ENCODE measurements around the gene ERCC4. TPM values are rescaled to one million over a fixed set of nuclear protein-coding genes. Genes with fewer than 3 reads are reported as not detected.
A peak's percentile ranks its signal among the peaks of the same experiment; 100 is the strongest.

Gene ERCC4
- total RNA-seq, 1 donor from 2014 or later, result 13.9 TPM

- Histone ChIP-seq H4K20me1 (ENCODE audit: insufficient read depth, low read length) (no peaks in the 10 kb centered on the region), H3K4me1 (ENCODE audit: insufficient read depth, low read length) (no peaks in the 10 kb centered on the region), H3K27me3 (ENCODE audit: insufficient read depth, low read length) (no peaks in the 10 kb centered on the region), H3K4me3 (ENCODE audit: insufficient read depth, low read depth, low read length) (no peak overlapping the region), H3K79me2 (ENCODE audit: insufficient read depth, low read length) (no peaks in the 10 kb centered on the region), H2AFZ (ENCODE audit: low read depth, low read length) (no peak overlapping the region), H3K9me3 (ENCODE audit: insufficient read depth, low read depth, low read length) (no peaks in the 10 kb centered on the region), H3K36me3 (ENCODE audit: insufficient read depth, low read length) (no peaks in the 10 kb centered on the region), H3K9ac (ENCODE audit: low read length) (no peak overlapping the region), H3K27ac (ENCODE audit: low read depth, low read length) (no peak overlapping the region), H3K4me2 (ENCODE audit: low read length) (no peak overlapping the region)
- Mint-ChIP-seq H3K4me3 (ENCODE audit: unreplicated experiment) (no peak overlapping the region), H3K27me3 (ENCODE audit: low read depth, unreplicated experiment) (peaks cover 8% of the 10 kb centered on the region), H3K9me3 (ENCODE audit: unreplicated experiment) (no peaks in the 10 kb centered on the region), H3K27ac (ENCODE audit: unreplicated experiment) (no peak overlapping the region), H3K36me3 (ENCODE audit: low read depth, unreplicated experiment) (no peaks in the 10 kb centered on the region), H3K4me1 (ENCODE audit: low read depth, unreplicated experiment) (no peaks in the 10 kb centered on the region)
- FAIRE-seq (no peak), DNase-seq (ENCODE audit: low read depth) (no peak)
- TF ChIP-seq CTCF (IDR thresholded peaks at IDR 0.05; ENCODE audit: insufficient read depth, low read depth, low read length), result no peak
- no peak for TF ChIP-seq EZH2 (IDR thresholded peaks at IDR 0.05; ENCODE audit: insufficient read depth, low read length)
These were observed 44.2 kb upstream of the ERCC4 start for GRCh38 chr16:13875614-13876284.

- TF ChIP-seq EZH2 (IDR thresholded peaks at IDR 0.05; ENCODE audit: insufficient read depth, low read length) (no peak), CTCF (IDR thresholded peaks at IDR 0.05; ENCODE audit: insufficient read depth, low read depth, low read length) (no peak)
- Histone ChIP-seq H3K9ac (ENCODE audit: low read length) (no peak overlapping the region), H3K4me2 (ENCODE audit: low read length) (peak overlapping the region; percentile 39), H3K79me2 (ENCODE audit: insufficient read depth, low read length) (no peaks in the 10 kb centered on the region), H3K27ac (ENCODE audit: low read depth, low read length) (no peak overlapping the region), H3K4me1 (ENCODE audit: insufficient read depth, low read length) (no peaks in the 10 kb centered on the region), H2AFZ (ENCODE audit: low read depth, low read length) (no peak overlapping the region), H4K20me1 (ENCODE audit: insufficient read depth, low read length) (no peaks in the 10 kb centered on the region), H3K36me3 (ENCODE audit: insufficient read depth, low read length) (no peaks in the 10 kb centered on the region), H3K27me3 (ENCODE audit: insufficient read depth, low read length) (no peaks in the 10 kb centered on the region), H3K9me3 (ENCODE audit: insufficient read depth, low read depth, low read length) (no peaks in the 10 kb centered on the region), H3K4me3 (ENCODE audit: insufficient read depth, low read depth, low read length) (no peak overlapping the region)
- Mint-ChIP-seq H3K4me1 (ENCODE audit: low read depth, unreplicated experiment) (no peaks in the 10 kb centered on the region), H3K27me3 (ENCODE audit: low read depth, unreplicated experiment) (peaks cover 15% of the 10 kb centered on the region), H3K36me3 (ENCODE audit: low read depth, unreplicated experiment) (no peaks in the 10 kb centered on the region), H3K9me3 (ENCODE audit: unreplicated experiment) (peaks cover 9% of the 10 kb centered on the region), H3K27ac (ENCODE audit: unreplicated experiment) (no peak overlapping the region), H3K4me3 (ENCODE audit: unreplicated experiment) (no peak overlapping the region)
- FAIRE-seq (no peak), DNase-seq (ENCODE audit: low read depth) (peak; percentile 2)
These were observed 36.7 kb upstream of the ERCC4 start for GRCh38 chr16:13883276-13883675.

- Mint-ChIP-seq H3K9me3 (ENCODE audit: unreplicated experiment) (peaks cover 9% of the 10 kb centered on the region), H3K27ac (ENCODE audit: unreplicated experiment) (no peak overlapping the region), H3K27me3 (ENCODE audit: low read depth, unreplicated experiment) (peaks cover 15% of the 10 kb centered on the region), H3K36me3 (ENCODE audit: low read depth, unreplicated experiment) (no peaks in the 10 kb centered on the region), H3K4me1 (ENCODE audit: low read depth, unreplicated experiment) (no peaks in the 10 kb centered on the region), H3K4me3 (ENCODE audit: unreplicated experiment) (no peak overlapping the region)
- H3K9ac ChIP-seq (ENCODE audit: low read length), result no peak overlapping the region
- H3K27me3 ChIP-seq (ENCODE audit: insufficient read depth, low read length), result no peaks in the 10 kb centered on the region
- H3K27ac ChIP-seq (ENCODE audit: low read depth, low read length), result no peak overlapping the region
- no peak for TF ChIP-seq EZH2 (IDR thresholded peaks at IDR 0.05; ENCODE audit: insufficient read depth, low read length)
- TF ChIP-seq CTCF (IDR thresholded peaks at IDR 0.05; ENCODE audit: insufficient read depth, low read depth, low read length), result no peak
- DNase-seq (ENCODE audit: low read depth) (peak; percentile 3), FAIRE-seq (no peak)
- no peaks in the 10 kb centered on the region for H3K4me1 ChIP-seq (ENCODE audit: insufficient read depth, low read length)
- no peaks in the 10 kb centered on the region for H3K79me2 ChIP-seq (ENCODE audit: insufficient read depth, low read length)
- no peaks in the 10 kb centered on the region for H4K20me1 ChIP-seq (ENCODE audit: insufficient read depth, low read length)
- H3K4me3 ChIP-seq (ENCODE audit: insufficient read depth, low read depth, low read length), result no peak overlapping the region
- no peak overlapping the region for H2AFZ ChIP-seq (ENCODE audit: low read depth, low read length)
- no peaks in the 10 kb centered on the region for H3K36me3 ChIP-seq (ENCODE audit: insufficient read depth, low read length)
- no peaks in the 10 kb centered on the region for H3K9me3 ChIP-seq (ENCODE audit: insufficient read depth, low read depth, low read length)
- H3K4me2 ChIP-seq (ENCODE audit: low read length), result no peak overlapping the region
These were observed 36.1 kb upstream of the ERCC4 start for GRCh38 chr16:13883881-13884280.
